ENCODE results near the gene CDH13.

- no peak for TF ChIP-seq POLR2AphosphoS5 (IDR thresholded peaks at IDR 0.05)
- TF ChIP-seq EP300 (conservative IDR thresholded peaks at IDR 0.05; ENCODE audit: poor library complexity, severe bottlenecking): no peak
- TF ChIP-seq CTCF (IDR thresholded peaks at IDR 0.05; ENCODE audit: poor library complexity, severe bottlenecking): no peak
- TF ChIP-seq EZH2 (IDR thresholded peaks at IDR 0.05; ENCODE audit: borderline replicate concordance, insufficient read depth, low read length, poor library complexity, severe bottlenecking): no peak
- no peak for TF ChIP-seq TAF1 (IDR thresholded peaks at IDR 0.05; ENCODE audit: low read depth)
- no peak for TF ChIP-seq MXI1 (conservative IDR thresholded peaks at IDR 0.05; ENCODE audit: poor library complexity, severe bottlenecking)
- no peak for TF ChIP-seq REST (IDR thresholded peaks at IDR 0.05; ENCODE audit: borderline replicate concordance)
- no peak for TF ChIP-seq RAD21 (conservative IDR thresholded peaks at IDR 0.05)
Measured at GRCh38 chr16:83510906-83511305, 884.1 kb downstream of the CDH13 start.

Measured in neural cell (in vitro differentiated cells).